Measurements from ENCODE around the gene ZNF132. TPM values are rescaled to one million over a fixed set of nuclear protein-coding genes. Genes with fewer than 3 reads are reported as not detected.
"Not testable (repeated sequence)": the region's sequence is repeated elsewhere in the genome, so short reads cannot be mapped to it uniquely, and the experiment has no call there.

Gene ZNF132
- 1 to 10 TPM in 3 of 6 experiments, under 1 TPM in 3; 0.75 to 2.8 (median 1.0) TPM for total RNA-seq
- long read RNA-seq, result 0 reads

- ATAC-seq, result peak; percentile 94 to 99 (median 98)
Measured at GRCh38 chr19:58439576-58440554, at the start of gene ZNF132. Gene ZNF132 (minus strand): TSS chr19:58440153. CDS start chr19:58439821, 332 bp downstream.

DNA sequence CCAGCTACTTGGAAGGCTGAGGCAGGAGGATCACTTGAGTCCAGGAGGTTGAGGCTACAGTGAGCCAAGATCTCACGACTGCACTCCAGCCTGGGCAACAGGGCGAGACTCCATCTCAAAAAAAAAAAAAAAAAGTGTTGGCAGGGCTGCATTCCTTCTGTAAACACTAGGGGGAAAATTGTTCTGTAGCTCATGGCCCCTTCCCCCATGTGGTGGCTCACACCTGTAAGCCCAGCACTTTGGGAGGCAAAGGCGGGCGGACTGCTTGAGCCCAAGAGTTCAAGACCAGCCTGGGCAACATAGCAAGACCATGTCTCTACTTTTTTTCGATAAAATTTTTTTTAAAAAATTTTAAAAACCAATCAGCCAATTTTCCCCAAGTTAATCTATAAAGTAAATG lies 44.4 kb upstream of the ZNF132 start:
- H3K4me1 ChIP-seq; intact Hi-C loops (cut with DNase I); H3K4me3 ChIP-seq; H3K9me3 ChIP-seq; ATAC-seq; H3K36me3 ChIP-seq; H3K27me3 ChIP-seq; H3K27ac ChIP-seq: not testable (repeated sequence)
- 82% methylated on average over 3 of the region's 5 CpGs for WGBS (ENCODE audit: insufficient coverage, low coverage, low lambda C conversion rate, missing lambda C conversion rate)
- peak in 1 of 3 donors; percentile 24 for DNase-seq

More at GRCh38 chr19:58439576-58440554, at the start of gene ZNF132:
- peak within 1 kb of the TSS; percentile 55 to 86 (median 62) for H3K4me3 ChIP-seq
- peaks cover 0 to 15% (median 3%) of the 10 kb centered on the region in 4 donors for H3K9me3 ChIP-seq
- WGBS (ENCODE audit: insufficient coverage, low coverage, low lambda C conversion rate, missing lambda C conversion rate), result 20% methylated on average over 12 of the region's 59 CpGs
- peaks cover 0 to 8% (median 1%) of the 10 kb centered on the region in 4 donors for H3K4me1 ChIP-seq
- H3K27me3 ChIP-seq, result no peaks in the 10 kb centered on the region
- intact Hi-C loops (cut with DNase I), result no loop called here
- DNase-seq, result peak; percentile 88 to 97 (median 95)
- peaks cover 0 to 16% (median 5%) of the 10 kb centered on the region in 4 donors for H3K36me3 ChIP-seq
- H3K27ac ChIP-seq, result peak within 1 kb of the TSS in 2 of 3 donors; percentile 44 to 60
- TF ChIP-seq CTCF (IDR thresholded peaks at IDR 0.05) (no peak), POLR2A (IDR thresholded peaks at IDR 0.05) (no peak)

GRCh38 chr19:58483776-58484175 lies 43.8 kb upstream of the ZNF132 start:
- Histone ChIP-seq H3K27me3 (no peaks in the 10 kb centered on the region), H3K4me1 (no peaks in the 10 kb centered on the region), H3K9me3 (no peaks in the 10 kb centered on the region), H3K27ac (no peak overlapping the region), H3K4me3 (no peak overlapping the region), H3K36me3 (peaks cover 0 to 4% (median 0%) of the 10 kb centered on the region in 4 donors)
- ATAC-seq (no peak), DNase-seq (no peak)
- TF ChIP-seq CTCF (IDR thresholded peaks at IDR 0.05), result no peak
- no peak for TF ChIP-seq POLR2A (IDR thresholded peaks at IDR 0.05)
- intact Hi-C loops (cut with DNase I), result no loop called here
- WGBS (ENCODE audit: insufficient coverage, low coverage, low lambda C conversion rate, missing lambda C conversion rate), result 89% methylated on average over 1 of the region's 2 CpGs

- H3K27ac ChIP-seq, result no peak overlapping the region
- H3K36me3 ChIP-seq, result peaks cover 0 to 4% (median 0%) of the 10 kb centered on the region in 4 donors
- H3K4me1 ChIP-seq, result peaks cover 0 to 3% (median 1%) of the 10 kb centered on the region in 4 donors
- intact Hi-C loops (cut with DNase I), result no loop called here
- WGBS (ENCODE audit: insufficient coverage, low coverage, low lambda C conversion rate, missing lambda C conversion rate), result 90% methylated on average over 3 of the region's 7 CpGs
- H3K9me3 ChIP-seq, result no peaks in the 10 kb centered on the region
- no peak overlapping the region for H3K4me3 ChIP-seq
- no peak for ATAC-seq
- H3K27me3 ChIP-seq, result no peaks in the 10 kb centered on the region
- peak in 1 of 3 donors; percentile 26 for DNase-seq
- TF ChIP-seq CTCF (IDR thresholded peaks at IDR 0.05) (no peak), POLR2A (IDR thresholded peaks at IDR 0.05) (no peak)
Measured at GRCh38 chr19:58482372-58482771, 42.4 kb upstream of the ZNF132 start.

GRCh38 chr19:58480831-58481230 lies 40.9 kb upstream of the ZNF132 start:
- H3K27ac ChIP-seq, result no peak overlapping the region
- 100% methylated on average over 1 of the region's 2 CpGs for WGBS (ENCODE audit: insufficient coverage, low coverage, low lambda C conversion rate, missing lambda C conversion rate)
- no peak for TF ChIP-seq CTCF (IDR thresholded peaks at IDR 0.05)
- TF ChIP-seq POLR2A (IDR thresholded peaks at IDR 0.05), result no peak

More at GRCh38 chr19:58480831-58481230, 40.9 kb upstream of the ZNF132 start:
- no peak overlapping the region for H3K4me3 ChIP-seq
- intact Hi-C loops (cut with DNase I), result no loop called here
- no peaks in the 10 kb centered on the region for H3K9me3 ChIP-seq
- DNase-seq, result peak in 1 of 3 donors; percentile 24
- no peak for ATAC-seq
- peaks cover 0 to 14% (median 4%) of the 10 kb centered on the region in 4 donors for H3K4me1 ChIP-seq
- H3K36me3 ChIP-seq, result peaks cover 0 to 4% (median 0%) of the 10 kb centered on the region in 4 donors
- H3K27me3 ChIP-seq, result no peaks in the 10 kb centered on the region

Data from right lobe of liver (tissue), 6 donors.